Smooth muscle cell (in vitro differentiated cells): ENCODE measurements around the gene CPNE4. TPM values are rescaled to one million over a fixed set of nuclear protein-coding genes. Genes with fewer than 3 reads are reported as not detected.

Source experiments
- DNase-seq: peaks from one replicate; lab custom pipeline; 2025; ENCODE audit not compliant: unreplicated experiment; lab: John Stamatoyannopoulos, UW
- H2AFZ ChIP-seq: fragments of 200-600 bp; sonication (generic); 2 replicates; pipeline ENCODE4 v1.6.0; 2016; ENCODE audit warnings: antibody characterized with exemption, low read depth, mild to moderate bottlenecking
- H3F3A ChIP-seq: fragments of 200-600 bp; sonication (generic); 2 replicates; pipeline ENCODE4 v1.6.0; 2017; ENCODE audit warnings: antibody characterized with exemption, low read depth
- H3K27ac ChIP-seq: fragments of 200-600 bp; sonication (generic); 2 replicates; pipeline ENCODE4 v1.5.1; 2016; ENCODE audit warnings: low read depth, mild to moderate bottlenecking
- H3K27me3 ChIP-seq: fragments of 200-600 bp; sonication (generic); 2 replicates; pipeline ENCODE4 v1.6.1; 2016; ENCODE audit warnings: low read depth, mild to moderate bottlenecking
- H3K36me3 ChIP-seq: fragments of 200-600 bp; sonication (generic); 2 replicates; pipeline ENCODE4 v1.5.1; 2016; ENCODE audit warnings: low read depth
- H3K4me1 ChIP-seq: fragments of 200-600 bp; sonication (generic); 2 replicates; pipeline ENCODE4 v1.5.1; 2016; ENCODE audit warnings: low read depth
- H3K4me2 ChIP-seq: fragments of 200-600 bp; sonication (generic); 2 replicates; pipeline ENCODE4 v1.6.0; 2016; ENCODE audit warnings: mild to moderate bottlenecking
- H3K4me3 ChIP-seq: fragments of 200-600 bp; sonication (generic); 2 replicates; pipeline ENCODE4 v1.5.1; 2016; ENCODE audit warnings: mild to moderate bottlenecking
- H3K79me2 ChIP-seq: fragments of 200-600 bp; sonication (generic); 2 replicates; pipeline ENCODE4 v1.6.0; 2016; ENCODE audit warnings: low read depth, mild to moderate bottlenecking
- H3K9ac ChIP-seq: fragments of 200-600 bp; sonication (generic); 2 replicates; pipeline ENCODE4 v1.6.0; 2016; ENCODE audit warnings: low read depth
- H3K9me3 ChIP-seq: fragments of 200-600 bp; sonication (generic); replicated peaks from 2 replicates; pipeline ENCODE4 v1.5.1; 2016; ENCODE audit warnings: low read depth
- H4K20me1 ChIP-seq: fragments of 200-600 bp; sonication (generic); 2 replicates; pipeline ENCODE4 v1.6.0; 2016; ENCODE audit warnings: low read depth
- WGBS: methylation state at CpG from one replicate; pipeline ENCODE4 v1.1.7; 2016; ENCODE audit warnings: low lambda C conversion rate; 5-methylcytosine and 5-hydroxymethylcytosine counted together
- polyA plus RNA-seq: library from polyadenylated mRNA; unstranded; fragments of >200 nt; fragmentation: Nextera tagmentation; extraction: Ambion mirVana; gene quantifications from 2 replicates; pipeline ENCODE4 v1.2.1, GENCODE V29; 2016
- total RNA-seq: library from RNA; depleted of rRNA; stranded (reverse); fragments of >200 nt; gene quantifications from 2 replicates; pipeline ENCODE4 v1.2.3, GENCODE V29; 2014
- TF ChIP-seq, protein P1 (sequence below): fragments of 200-600 bp; sonication (generic); IDR thresholded peaks from 2 replicates; pipeline ENCODE4 v1.5.1; 2017; ENCODE audit warnings: borderline replicate concordance, mild to moderate bottlenecking, antibody characterized with exemption; ENCODE audit not compliant: insufficient read depth, poor library complexity, severe bottlenecking

Gene CPNE4
- total and polyA plus RNA-seq, 2 experiments from 2014 or later = 0.05 to 1.6 TPM

DNA sequence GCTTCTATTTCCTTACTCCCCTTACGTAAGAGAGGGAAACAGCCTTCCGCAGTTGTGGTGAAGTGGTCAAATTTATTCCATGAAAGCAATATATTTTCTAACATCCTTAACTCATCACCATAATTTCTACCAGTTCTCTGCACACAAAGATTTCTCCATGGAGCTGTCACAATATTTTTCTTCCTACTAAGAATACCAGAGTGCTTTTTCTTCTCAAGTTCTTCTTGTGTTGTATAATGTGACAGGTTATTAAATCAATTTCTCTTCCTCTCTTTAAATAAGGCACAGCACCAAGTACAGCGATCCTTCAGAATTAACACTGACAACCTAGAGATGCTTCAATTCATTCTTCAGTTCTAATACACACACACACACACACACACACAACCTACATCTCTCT, 153.0 kb downstream of the CPNE4 start:
- no peaks in the 10 kb centered on the region for H3K4me1 ChIP-seq
- no peaks in the 10 kb centered on the region for H3K9me3 ChIP-seq
- no peaks in the 10 kb centered on the region for H3K79me2 ChIP-seq
- no peaks in the 10 kb centered on the region for H3F3A ChIP-seq
- no peaks in the 10 kb centered on the region for H3K27me3 ChIP-seq
- no peaks in the 10 kb centered on the region for H3K36me3 ChIP-seq
- no peak overlapping the region for H3K4me3 ChIP-seq
- H4K20me1 ChIP-seq = no peaks in the 10 kb centered on the region
- TF ChIP-seq, protein P1, sequence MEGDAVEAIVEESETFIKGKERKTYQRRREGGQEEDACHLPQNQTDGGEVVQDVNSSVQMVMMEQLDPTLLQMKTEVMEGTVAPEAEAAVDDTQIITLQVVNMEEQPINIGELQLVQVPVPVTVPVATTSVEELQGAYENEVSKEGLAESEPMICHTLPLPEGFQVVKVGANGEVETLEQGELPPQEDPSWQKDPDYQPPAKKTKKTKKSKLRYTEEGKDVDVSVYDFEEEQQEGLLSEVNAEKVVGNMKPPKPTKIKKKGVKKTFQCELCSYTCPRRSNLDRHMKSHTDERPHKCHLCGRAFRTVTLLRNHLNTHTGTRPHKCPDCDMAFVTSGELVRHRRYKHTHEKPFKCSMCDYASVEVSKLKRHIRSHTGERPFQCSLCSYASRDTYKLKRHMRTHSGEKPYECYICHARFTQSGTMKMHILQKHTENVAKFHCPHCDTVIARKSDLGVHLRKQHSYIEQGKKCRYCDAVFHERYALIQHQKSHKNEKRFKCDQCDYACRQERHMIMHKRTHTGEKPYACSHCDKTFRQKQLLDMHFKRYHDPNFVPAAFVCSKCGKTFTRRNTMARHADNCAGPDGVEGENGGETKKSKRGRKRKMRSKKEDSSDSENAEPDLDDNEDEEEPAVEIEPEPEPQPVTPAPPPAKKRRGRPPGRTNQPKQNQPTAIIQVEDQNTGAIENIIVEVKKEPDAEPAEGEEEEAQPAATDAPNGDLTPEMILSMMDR = no peak
- no peak overlapping the region for H3K27ac ChIP-seq
- H3K4me2 ChIP-seq = no peak overlapping the region
- no peak overlapping the region for H3K9ac ChIP-seq
- no peak for DNase-seq
- 90% methylated on average over 3 of the region's 3 CpGs for WGBS
- no peak overlapping the region for H2AFZ ChIP-seq

DNA sequence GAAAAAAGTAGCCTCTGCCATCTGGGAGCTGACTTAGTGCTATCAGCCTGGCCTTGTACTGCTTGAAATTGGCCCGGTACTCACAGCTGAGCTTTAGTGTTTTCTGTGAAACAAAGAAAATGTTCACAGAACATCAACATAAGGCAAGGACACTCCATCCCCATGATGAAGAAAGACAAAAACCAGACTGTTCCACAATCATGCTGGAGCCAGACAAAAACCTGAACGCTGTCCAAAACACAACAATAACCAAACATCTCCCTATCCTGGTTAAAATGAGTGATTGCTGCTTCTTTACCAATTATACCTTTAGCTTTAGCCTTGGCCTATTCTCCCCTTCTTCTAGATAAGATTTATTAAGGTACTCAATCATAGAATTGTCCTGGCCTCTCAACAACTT, 153.9 kb downstream of the CPNE4 start:
- no peak for DNase-seq
- Histone ChIP-seq H3F3A (no peaks in the 10 kb centered on the region), H3K9ac (no peak overlapping the region), H3K27me3 (no peaks in the 10 kb centered on the region), H3K36me3 (no peaks in the 10 kb centered on the region), H2AFZ (no peak overlapping the region), H3K4me2 (no peak overlapping the region), H3K27ac (no peak overlapping the region), H4K20me1 (no peaks in the 10 kb centered on the region), H3K9me3 (no peaks in the 10 kb centered on the region), H3K79me2 (no peaks in the 10 kb centered on the region), H3K4me3 (no peak overlapping the region), H3K4me1 (no peaks in the 10 kb centered on the region)
- TF ChIP-seq, protein P1 = no peak
- WGBS = 63% methylated on average over 2 of the region's 2 CpGs

DNA sequence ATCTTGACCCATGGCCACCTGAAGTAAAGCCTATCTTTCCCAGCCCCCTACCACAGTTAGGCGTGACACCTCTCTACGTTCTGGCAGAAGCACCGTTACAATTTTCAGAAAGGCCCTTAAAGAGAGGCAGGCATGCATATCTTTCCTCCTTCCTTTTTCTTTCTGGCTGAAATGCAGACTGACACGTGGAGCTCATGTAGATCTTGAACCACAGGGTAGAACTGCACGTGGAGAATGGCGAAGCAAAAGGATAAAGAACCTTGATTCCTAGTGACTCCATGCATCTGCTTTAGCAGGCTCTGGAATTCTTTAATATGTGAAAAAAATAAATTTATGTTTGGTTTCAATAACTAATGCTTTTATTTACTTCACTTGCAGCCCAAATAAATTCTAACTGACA, 166.6 kb downstream of the CPNE4 start:
- Histone ChIP-seq H3K4me1 (no peaks in the 10 kb centered on the region), H4K20me1 (no peaks in the 10 kb centered on the region), H3K27ac (no peak overlapping the region), H3K36me3 (no peaks in the 10 kb centered on the region), H3K4me2 (no peak overlapping the region), H2AFZ (no peak overlapping the region), H3K4me3 (no peak overlapping the region), H3K9ac (no peak overlapping the region), H3K9me3 (no peaks in the 10 kb centered on the region), H3K79me2 (no peaks in the 10 kb centered on the region), H3K27me3 (no peaks in the 10 kb centered on the region), H3F3A (no peaks in the 10 kb centered on the region)
- no peak for DNase-seq
- TF ChIP-seq, protein P1 = no peak
- 83% methylated on average over 6 of the region's 6 CpGs for WGBS

DNA sequence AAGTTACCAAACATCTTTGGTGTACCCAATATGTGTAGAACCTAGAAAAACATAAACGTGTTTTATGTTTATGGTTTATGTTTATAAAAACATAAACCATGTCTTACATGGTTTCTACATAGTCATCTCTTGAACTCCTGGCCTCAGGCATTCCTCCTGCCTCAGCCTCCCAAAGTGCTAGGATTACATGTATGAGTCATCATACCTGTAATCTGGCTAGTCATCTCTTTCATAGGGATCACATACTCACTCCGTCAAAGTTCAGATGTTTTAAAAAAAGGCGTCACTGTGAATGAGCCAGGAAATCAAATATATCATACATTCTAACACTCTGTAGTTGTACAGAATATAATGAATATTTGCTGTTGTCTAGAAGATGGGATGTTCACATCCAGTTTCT, 178.6 kb downstream of the CPNE4 start:
- no peak for DNase-seq
- Histone ChIP-seq H3K4me1 (no peaks in the 10 kb centered on the region), H3K9ac (no peak overlapping the region), H3K27ac (no peak overlapping the region), H4K20me1 (no peaks in the 10 kb centered on the region), H3K27me3 (no peaks in the 10 kb centered on the region), H3K79me2 (no peaks in the 10 kb centered on the region), H3K9me3 (no peaks in the 10 kb centered on the region), H3K36me3 (no peaks in the 10 kb centered on the region), H3K4me2 (no peak overlapping the region), H2AFZ (no peak overlapping the region), H3K4me3 (no peak overlapping the region), H3F3A (no peaks in the 10 kb centered on the region)
- TF ChIP-seq, protein P1 = no peak
- WGBS = 80% methylated on average over 3 of the region's 3 CpGs
